ENCODE results near the gene PDHA2.

DNA sequence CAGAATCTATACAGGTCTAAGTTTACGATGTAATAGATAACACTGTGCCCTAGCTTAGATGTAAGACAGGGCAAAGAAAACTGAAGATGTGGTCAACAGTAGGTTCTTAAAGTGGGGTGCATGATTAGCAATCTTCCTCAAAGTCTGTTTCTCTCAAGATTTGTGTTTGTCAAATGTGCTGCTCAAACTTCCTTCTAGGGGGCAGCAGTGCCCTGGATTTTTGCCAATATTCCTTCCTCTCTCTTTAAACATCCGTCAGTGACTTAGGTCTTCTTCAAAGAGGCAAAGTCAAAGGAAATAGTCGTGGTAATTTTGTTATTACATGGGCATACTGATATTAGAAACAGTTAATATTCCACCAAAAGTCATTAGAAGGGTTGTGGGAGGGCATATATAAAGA lies 4.2 kb upstream of the PDHA2 start:
- TF ChIP-seq FOXM1 (IDR thresholded peaks at IDR 0.05; ENCODE audit: borderline replicate concordance) (no peak), FOXK2 (IDR thresholded peaks at IDR 0.05) (no peak), BHLHE40 (IDR thresholded peaks at IDR 0.05; ENCODE audit: borderline replicate concordance) (no peak), ELF4 (IDR thresholded peaks at IDR 0.05) (no peak), SP1 (IDR thresholded peaks at IDR 0.05) (no peak), ARNT (IDR thresholded peaks at IDR 0.05) (no peak), NFRKB (IDR thresholded peaks at IDR 0.05) (no peak), HDGF (IDR thresholded peaks at IDR 0.05; ENCODE audit: borderline replicate concordance) (no peak), SUZ12 (IDR thresholded peaks at IDR 0.05) (no peak), FOXA1 (IDR thresholded peaks at IDR 0.05) (no peak), ZNF384 (IDR thresholded peaks at IDR 0.05) (no peak), TARDBP (IDR thresholded peaks at IDR 0.05) (no peak), PKNOX1 (IDR thresholded peaks at IDR 0.05) (no peak), L3MBTL2 (conservative IDR thresholded peaks at IDR 0.05) (no peak)

Measured in HEK293T (cell line).